ENCODE data around the gene OSBPL10.

DNA sequence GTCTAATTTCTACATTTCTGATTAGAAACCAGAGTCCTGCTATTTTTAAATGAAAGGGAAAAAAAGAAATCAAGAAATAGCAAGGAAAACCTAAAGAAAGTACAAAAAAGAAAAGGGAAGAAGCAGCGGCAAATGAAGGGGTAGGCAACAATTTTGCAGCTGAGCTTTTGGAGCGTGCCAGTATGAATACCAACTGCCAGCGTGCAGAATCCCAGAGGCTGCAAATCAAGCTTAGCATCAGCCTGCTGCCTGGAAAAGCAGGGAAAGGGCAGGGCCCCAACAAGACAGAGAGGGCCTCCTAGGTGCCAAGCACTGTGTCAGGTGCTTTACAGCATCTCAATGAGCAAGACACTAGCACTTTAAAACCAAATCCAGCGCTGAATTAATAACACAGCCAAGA is 271.5 kb downstream of the OSBPL10 start:
- TF ChIP-seq, protein P1, sequence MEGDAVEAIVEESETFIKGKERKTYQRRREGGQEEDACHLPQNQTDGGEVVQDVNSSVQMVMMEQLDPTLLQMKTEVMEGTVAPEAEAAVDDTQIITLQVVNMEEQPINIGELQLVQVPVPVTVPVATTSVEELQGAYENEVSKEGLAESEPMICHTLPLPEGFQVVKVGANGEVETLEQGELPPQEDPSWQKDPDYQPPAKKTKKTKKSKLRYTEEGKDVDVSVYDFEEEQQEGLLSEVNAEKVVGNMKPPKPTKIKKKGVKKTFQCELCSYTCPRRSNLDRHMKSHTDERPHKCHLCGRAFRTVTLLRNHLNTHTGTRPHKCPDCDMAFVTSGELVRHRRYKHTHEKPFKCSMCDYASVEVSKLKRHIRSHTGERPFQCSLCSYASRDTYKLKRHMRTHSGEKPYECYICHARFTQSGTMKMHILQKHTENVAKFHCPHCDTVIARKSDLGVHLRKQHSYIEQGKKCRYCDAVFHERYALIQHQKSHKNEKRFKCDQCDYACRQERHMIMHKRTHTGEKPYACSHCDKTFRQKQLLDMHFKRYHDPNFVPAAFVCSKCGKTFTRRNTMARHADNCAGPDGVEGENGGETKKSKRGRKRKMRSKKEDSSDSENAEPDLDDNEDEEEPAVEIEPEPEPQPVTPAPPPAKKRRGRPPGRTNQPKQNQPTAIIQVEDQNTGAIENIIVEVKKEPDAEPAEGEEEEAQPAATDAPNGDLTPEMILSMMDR (conservative IDR thresholded peaks at IDR 0.05; ENCODE audit: low read length) = no peak
- TF ChIP-seq EZH2phosphoT487 (IDR thresholded peaks at IDR 0.05; ENCODE audit: borderline replicate concordance) = no peak

All from Loucy (cell line).